Smooth muscle cell (in vitro differentiated cells): ENCODE measurements around the gene LRIF1. TPM values are rescaled to one million over a fixed set of nuclear protein-coding genes. Genes with fewer than 3 reads are reported as not detected.

Source experiments
- DNase-seq: peaks from one replicate; lab custom pipeline; 2025; ENCODE audit not compliant: unreplicated experiment; lab: John Stamatoyannopoulos, UW
- H2AFZ ChIP-seq: fragments of 200-600 bp; sonication (generic); 2 replicates; pipeline ENCODE4 v1.6.0; 2016; ENCODE audit warnings: antibody characterized with exemption, low read depth, mild to moderate bottlenecking
- H3F3A ChIP-seq: fragments of 200-600 bp; sonication (generic); 2 replicates; pipeline ENCODE4 v1.6.0; 2017; ENCODE audit warnings: antibody characterized with exemption, low read depth
- H3K27ac ChIP-seq: fragments of 200-600 bp; sonication (generic); 2 replicates; pipeline ENCODE4 v1.5.1; 2016; ENCODE audit warnings: low read depth, mild to moderate bottlenecking
- H3K27me3 ChIP-seq: fragments of 200-600 bp; sonication (generic); 2 replicates; pipeline ENCODE4 v1.6.1; 2016; ENCODE audit warnings: low read depth, mild to moderate bottlenecking
- H3K36me3 ChIP-seq: fragments of 200-600 bp; sonication (generic); 2 replicates; pipeline ENCODE4 v1.5.1; 2016; ENCODE audit warnings: low read depth
- H3K4me1 ChIP-seq: fragments of 200-600 bp; sonication (generic); 2 replicates; pipeline ENCODE4 v1.5.1; 2016; ENCODE audit warnings: low read depth
- H3K4me2 ChIP-seq: fragments of 200-600 bp; sonication (generic); 2 replicates; pipeline ENCODE4 v1.6.0; 2016; ENCODE audit warnings: mild to moderate bottlenecking
- H3K4me3 ChIP-seq: fragments of 200-600 bp; sonication (generic); 2 replicates; pipeline ENCODE4 v1.5.1; 2016; ENCODE audit warnings: mild to moderate bottlenecking
- H3K79me2 ChIP-seq: fragments of 200-600 bp; sonication (generic); 2 replicates; pipeline ENCODE4 v1.6.0; 2016; ENCODE audit warnings: low read depth, mild to moderate bottlenecking
- H3K9ac ChIP-seq: fragments of 200-600 bp; sonication (generic); 2 replicates; pipeline ENCODE4 v1.6.0; 2016; ENCODE audit warnings: low read depth
- H3K9me3 ChIP-seq: fragments of 200-600 bp; sonication (generic); replicated peaks from 2 replicates; pipeline ENCODE4 v1.5.1; 2016; ENCODE audit warnings: low read depth
- H4K20me1 ChIP-seq: fragments of 200-600 bp; sonication (generic); 2 replicates; pipeline ENCODE4 v1.6.0; 2016; ENCODE audit warnings: low read depth
- CTCF ChIP-seq: fragments of 200-600 bp; sonication (generic); IDR thresholded peaks from 2 replicates; pipeline ENCODE4 v1.5.1; 2017; ENCODE audit warnings: borderline replicate concordance, mild to moderate bottlenecking, antibody characterized with exemption; ENCODE audit not compliant: insufficient read depth, poor library complexity, severe bottlenecking
- WGBS: methylation state at CpG from one replicate; pipeline ENCODE4 v1.1.7; 2016; ENCODE audit warnings: low lambda C conversion rate; 5-methylcytosine and 5-hydroxymethylcytosine counted together
- polyA plus RNA-seq: library from polyadenylated mRNA; unstranded; fragments of >200 nt; fragmentation: Nextera tagmentation; extraction: Ambion mirVana; gene quantifications from 2 replicates; pipeline ENCODE4 v1.2.1, GENCODE V29; 2016
- total RNA-seq: library from RNA; depleted of rRNA; stranded (reverse); fragments of >200 nt; gene quantifications from 2 replicates; pipeline ENCODE4 v1.2.3, GENCODE V29; 2014

Gene LRIF1
- total and polyA plus RNA-seq, 2 experiments from 2014 or later = 20.7 to 31.7 TPM

- WGBS = 72% methylated on average over 3 of the region's 3 CpGs
- no peak overlapping the region for H3K27ac ChIP-seq
- no peaks in the 10 kb centered on the region for H3K9me3 ChIP-seq
- no peaks in the 10 kb centered on the region for H3K36me3 ChIP-seq
- H3F3A ChIP-seq = no peaks in the 10 kb centered on the region
- no peaks in the 10 kb centered on the region for H4K20me1 ChIP-seq
- no peak overlapping the region for H3K4me3 ChIP-seq
- no peaks in the 10 kb centered on the region for H3K79me2 ChIP-seq
- no peak overlapping the region for H2AFZ ChIP-seq
- no peak for TF ChIP-seq CTCF
- no peak for DNase-seq
- no peak overlapping the region for H3K4me2 ChIP-seq
- no peaks in the 10 kb centered on the region for H3K27me3 ChIP-seq
- no peak overlapping the region for H3K9ac ChIP-seq
- no peaks in the 10 kb centered on the region for H3K4me1 ChIP-seq
Observed at GRCh38 chr1:110982320-110982719, 18.6 kb upstream of the LRIF1 start.

DNA sequence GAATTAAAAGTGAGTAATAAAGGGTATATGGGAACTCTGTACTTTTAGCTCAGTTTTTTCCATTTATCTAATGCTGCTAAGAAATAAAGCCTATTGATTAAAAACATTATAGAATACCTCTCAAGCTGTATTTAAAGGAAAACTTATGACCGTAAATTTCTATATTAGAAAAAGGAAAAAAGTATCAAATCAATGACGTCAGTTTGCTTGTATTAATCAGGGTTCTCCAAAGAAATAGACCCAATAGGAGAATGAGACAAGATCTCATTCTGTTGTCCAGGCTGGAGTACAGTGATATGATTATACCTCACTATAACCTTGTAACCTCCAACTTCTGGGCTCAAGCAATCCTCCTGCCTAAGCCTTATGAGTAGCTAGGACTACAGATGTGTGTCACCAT lies 15.4 kb upstream of the LRIF1 start:
- H3K27ac ChIP-seq = no peak overlapping the region
- H2AFZ ChIP-seq = no peak overlapping the region
- no peaks in the 10 kb centered on the region for H3K27me3 ChIP-seq
- H3F3A ChIP-seq = no peaks in the 10 kb centered on the region
- no peak overlapping the region for H3K9ac ChIP-seq
- H3K36me3 ChIP-seq = no peaks in the 10 kb centered on the region
- no peaks in the 10 kb centered on the region for H4K20me1 ChIP-seq
- H3K4me1 ChIP-seq = no peaks in the 10 kb centered on the region
- TF ChIP-seq CTCF = no peak
- H3K9me3 ChIP-seq = no peaks in the 10 kb centered on the region
- no peak for DNase-seq
- no peak overlapping the region for H3K4me3 ChIP-seq
- 81% methylated on average over 2 of the region's 2 CpGs for WGBS
- no peaks in the 10 kb centered on the region for H3K79me2 ChIP-seq
- no peak overlapping the region for H3K4me2 ChIP-seq

DNA sequence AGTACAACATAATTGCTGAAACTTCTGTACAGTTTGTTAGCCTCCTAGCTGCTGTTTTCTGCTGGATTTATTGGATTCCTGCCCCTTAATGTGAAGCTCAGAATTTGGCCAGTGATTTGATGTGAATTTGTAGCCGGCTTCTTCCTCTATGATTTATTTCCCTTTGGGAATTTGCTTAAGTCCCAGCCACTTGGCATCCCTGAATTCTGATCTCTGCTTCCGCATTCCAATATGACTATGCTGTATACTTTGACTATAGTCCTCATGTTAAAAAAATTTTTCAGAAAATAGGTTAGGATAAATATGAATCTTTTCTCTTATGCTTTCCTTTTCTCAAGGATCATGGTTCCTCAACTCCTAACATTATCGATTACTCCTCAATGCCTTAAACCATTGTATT lies 12.4 kb upstream of the LRIF1 start:
- no peaks in the 10 kb centered on the region for H3K27me3 ChIP-seq
- H3K36me3 ChIP-seq = no peaks in the 10 kb centered on the region
- WGBS = 86% methylated on average over 3 of the region's 3 CpGs
- no peaks in the 10 kb centered on the region for H4K20me1 ChIP-seq
- TF ChIP-seq CTCF = no peak
- no peaks in the 10 kb centered on the region for H3F3A ChIP-seq
- DNase-seq = no peak
- H3K9ac ChIP-seq = no peak overlapping the region
- no peak overlapping the region for H3K4me2 ChIP-seq
- no peaks in the 10 kb centered on the region for H3K4me1 ChIP-seq
- no peak overlapping the region for H3K4me3 ChIP-seq
- H2AFZ ChIP-seq = no peak overlapping the region
- H3K27ac ChIP-seq = no peak overlapping the region
- no peaks in the 10 kb centered on the region for H3K79me2 ChIP-seq
- no peaks in the 10 kb centered on the region for H3K9me3 ChIP-seq

- Histone ChIP-seq H3K36me3 (no peaks in the 10 kb centered on the region), H3K4me1 (no peaks in the 10 kb centered on the region), H3K27me3 (no peaks in the 10 kb centered on the region), H3K4me2 (no peak overlapping the region), H3F3A (no peaks in the 10 kb centered on the region), H3K4me3 (no peak overlapping the region), H3K27ac (no peak overlapping the region), H3K9ac (no peak overlapping the region), H2AFZ (no peak overlapping the region), H4K20me1 (no peaks in the 10 kb centered on the region), H3K79me2 (no peaks in the 10 kb centered on the region), H3K9me3 (no peaks in the 10 kb centered on the region)
- no peak for TF ChIP-seq CTCF
- 67% methylated on average over 1 of the region's 1 CpG for WGBS
- no peak for DNase-seq
Observed at GRCh38 chr1:110975265-110975664, 11.5 kb upstream of the LRIF1 start.
